Measurements from ENCODE around the gene KCNN3. TPM values are rescaled to one million over a fixed set of nuclear protein-coding genes. Genes with fewer than 3 reads are reported as not detected.

The KCNN3 gene
- total and polyA plus RNA-seq, 2 donors (not counting 1 experiment from before 2014, with no cell fraction given) = 0.17 to 0.82 TPM

DNA sequence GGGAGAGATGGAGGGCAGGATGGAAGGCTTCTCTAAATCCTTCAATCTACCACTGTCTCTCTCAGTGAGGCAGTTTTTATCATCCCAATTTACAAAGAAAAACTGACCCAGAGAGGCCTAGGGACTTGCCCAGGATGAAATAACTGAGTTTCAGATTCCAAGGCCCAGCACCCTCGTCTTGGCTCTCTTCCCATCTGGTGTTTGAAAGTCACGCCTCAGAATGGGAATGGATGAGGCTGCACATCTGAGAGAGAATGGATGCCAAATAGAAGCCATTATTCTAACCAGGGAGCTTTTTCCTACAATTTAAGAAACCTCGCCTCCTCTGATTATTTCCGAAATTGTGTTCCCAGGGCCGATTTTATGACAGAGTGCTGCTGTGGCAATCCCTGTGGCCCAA lies 10.6 kb upstream of the KCNN3 start:
- Histone ChIP-seq H3K4me3 (ENCODE audit: control extremely low read depth in 1 of 5, extremely low read depth in 1 of 5, insufficient read depth in 1 of 5, low read depth in 2 of 5, low read length in 4 of 5) (no peak overlapping the region), H3K27ac (ENCODE audit: low read length in 2 of 2) (no peak overlapping the region), H3K9me3 (ENCODE audit: control extremely low read depth in 1 of 3, control insufficient read depth in 2 of 3, insufficient read depth in 1 of 3, low read length in 2 of 3) (no peaks in the 10 kb centered on the region), H4K20me1 (ENCODE audit: control insufficient read depth, insufficient read depth, low read length, poor library complexity, severe bottlenecking) (no peaks in the 10 kb centered on the region), H3K79me2 (ENCODE audit: control insufficient read depth, insufficient read depth, low read length) (no peaks in the 10 kb centered on the region), H3K4me2 (replicated peaks; ENCODE audit: low read depth, low read length, poor library complexity, severe bottlenecking) (no peak overlapping the region), H3K36me3 (replicated peaks in 1 of 2; ENCODE audit: control extremely low read depth in 1 of 2, control insufficient read depth in 1 of 2, extremely low read depth in 1 of 2, insufficient read depth in 2 of 2, low read length in 1 of 2) (no peaks in the 10 kb centered on the region), H2AFZ (ENCODE audit: insufficient read depth, low read depth, low read length, poor library complexity, severe bottlenecking) (no peak overlapping the region), H3K4me1 (ENCODE audit: control insufficient read depth in 2 of 2, insufficient read depth in 2 of 2, low read length in 2 of 2) (peaks cover 0 to 2% of the 10 kb centered on the region in 2 donors), H3K9ac (ENCODE audit: low read length) (no peak overlapping the region), H3K27me3 (replicated peaks in 1 of 4; ENCODE audit: control extremely low read depth in 1 of 4, control insufficient read depth in 3 of 4, insufficient read depth in 4 of 4, low read length in 3 of 4) (no peaks in the 10 kb centered on the region)
- ChIA-PET CTCF (interaction anchor here (0.9 to 2.1 kb wide), 6 partner anchors 8 to 401 kb away, joined by 3 to 9 read pairs (median 4); partner anchors contain the start of gene KCNN3), POLR2A (interaction anchor here (0.7 kb wide), 1 partner anchor 490 kb away, joined by 5 read pairs; no protein-coding TSS in a partner anchor)
- Mint-ChIP-seq H3K27ac (no peak overlapping the region), H3K4me1 (no peaks in the 10 kb centered on the region), H3K27me3 (no peaks in the 10 kb centered on the region), H3K4me3 (no peak overlapping the region), H3K9me3 (ENCODE audit: insufficient read depth) (no peaks in the 10 kb centered on the region)
- TF ChIP-seq CTCF (IDR thresholded peaks at IDR 0.05) (no peak), EZH2 (IDR thresholded peaks at IDR 0.05; ENCODE audit: borderline replicate concordance, insufficient read depth, low read depth, low read length, poor library complexity, severe bottlenecking) (no peak)
- DNase-seq = no peak
- intact Hi-C loops (cut with micrococcal nuclease) = no loop called here
- 95% methylated on average over 4 of the region's 5 CpGs for WGBS (ENCODE audit: insufficient coverage)
- ATAC-seq (ENCODE audit: low read depth) = no peak

DNA sequence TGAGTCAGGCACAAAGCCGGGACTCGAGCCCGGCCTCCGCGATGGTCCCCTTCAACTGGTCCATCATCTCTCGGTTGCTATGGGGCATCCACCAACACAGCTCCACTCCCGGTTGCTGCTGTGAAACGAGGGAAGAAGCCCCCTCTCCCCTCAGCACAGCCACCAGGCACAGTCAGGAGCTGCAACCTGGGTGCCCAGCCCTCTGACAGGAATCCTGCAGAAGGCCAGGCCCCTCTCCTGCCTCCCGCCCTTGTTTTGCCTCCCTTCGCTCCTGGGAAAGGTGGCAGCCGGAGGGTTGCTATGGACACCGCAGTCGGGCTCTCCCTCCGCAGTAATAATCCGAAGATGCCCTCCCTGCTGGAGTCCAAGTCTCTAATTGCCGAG lies 8.9 kb upstream of the KCNN3 start:
- no peak for DNase-seq
- Histone ChIP-seq H3K79me2 (ENCODE audit: control insufficient read depth, insufficient read depth, low read length) (no peaks in the 10 kb centered on the region), H3K27ac (ENCODE audit: low read length in 2 of 2) (no peak overlapping the region), H3K36me3 (replicated peaks in 1 of 2; ENCODE audit: control extremely low read depth in 1 of 2, control insufficient read depth in 1 of 2, extremely low read depth in 1 of 2, insufficient read depth in 2 of 2, low read length in 1 of 2) (no peaks in the 10 kb centered on the region), H3K4me1 (ENCODE audit: control insufficient read depth in 2 of 2, insufficient read depth in 2 of 2, low read length in 2 of 2) (peaks cover 0 to 2% of the 10 kb centered on the region in 2 donors), H3K27me3 (replicated peaks in 1 of 4; ENCODE audit: control extremely low read depth in 1 of 4, control insufficient read depth in 3 of 4, insufficient read depth in 4 of 4, low read length in 3 of 4) (no peaks in the 10 kb centered on the region), H3K4me2 (replicated peaks; ENCODE audit: low read depth, low read length, poor library complexity, severe bottlenecking) (no peak overlapping the region), H2AFZ (ENCODE audit: insufficient read depth, low read depth, low read length, poor library complexity, severe bottlenecking) (no peak overlapping the region), H4K20me1 (ENCODE audit: control insufficient read depth, insufficient read depth, low read length, poor library complexity, severe bottlenecking) (no peaks in the 10 kb centered on the region), H3K9ac (ENCODE audit: low read length) (no peak overlapping the region), H3K9me3 (ENCODE audit: control extremely low read depth in 1 of 3, control insufficient read depth in 2 of 3, insufficient read depth in 1 of 3, low read length in 2 of 3) (no peaks in the 10 kb centered on the region), H3K4me3 (ENCODE audit: control extremely low read depth in 1 of 5, extremely low read depth in 1 of 5, insufficient read depth in 1 of 5, low read depth in 2 of 5, low read length in 4 of 5) (no peak overlapping the region)
- no peaks in the 10 kb centered on the region for H3K27me3 Mint-ChIP-seq
- ATAC-seq (ENCODE audit: low read depth) = no peak
- no peak overlapping the region for H3K27ac Mint-ChIP-seq
- H3K9me3 Mint-ChIP-seq (ENCODE audit: insufficient read depth) = no peaks in the 10 kb centered on the region
- H3K4me1 Mint-ChIP-seq = no peaks in the 10 kb centered on the region
- ChIA-PET CTCF (interaction anchor here (0.6 to 3.5 kb wide), 35 partner anchors 9 to 557 kb away, joined by 3 to 37 read pairs (median 4); partner anchors contain the start of genes KCNN3 and PMVK), POLR2A (interaction anchor here (1.0 kb wide), 1 partner anchor 252 kb away, joined by 3 read pairs; no protein-coding TSS in a partner anchor)
- TF ChIP-seq CTCF (IDR thresholded peaks at IDR 0.05) (no peak), EZH2 (IDR thresholded peaks at IDR 0.05; ENCODE audit: borderline replicate concordance, insufficient read depth, low read depth, low read length, poor library complexity, severe bottlenecking) (no peak)
- 88% methylated on average over 16 of the region's 16 CpGs for WGBS (ENCODE audit: insufficient coverage)
- intact Hi-C loops (cut with micrococcal nuclease) = no loop called here
- no peak overlapping the region for H3K4me3 Mint-ChIP-seq

All from B cell (primary cell).